ENCODE data around the gene AFF1. TPM values are rescaled to one million over a fixed set of nuclear protein-coding genes. Genes with fewer than 3 reads are reported as not detected.

AFF1 gene
- total and polyA plus RNA-seq, 2 of the 4 experiments (the other 2 are of a cell fraction) = 7.0 to 9.6 TPM

DNA sequence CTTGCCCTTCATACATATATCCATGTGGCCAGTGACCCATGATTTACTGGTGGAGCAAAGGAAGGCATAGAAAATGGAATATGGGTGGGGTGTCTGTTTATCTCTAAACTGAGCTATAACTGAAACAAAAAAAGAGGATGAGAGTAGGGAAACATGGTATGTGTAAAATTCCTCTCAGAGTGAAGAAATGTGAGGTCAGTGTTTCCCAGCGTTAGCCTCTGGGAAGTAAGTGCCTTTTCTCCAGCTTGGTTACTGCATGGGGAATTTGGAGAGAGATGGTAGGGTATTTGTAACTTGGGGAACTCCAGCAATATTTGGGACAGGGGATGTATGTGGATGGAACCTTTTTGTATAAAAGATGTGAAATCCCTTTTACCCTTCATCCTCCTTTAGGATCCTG lies 89.4 kb downstream of the AFF1 start:
- ChIA-PET CTCF (no interaction called here), POLR2A (ENCODE audit: unreplicated experiment) (no interaction called here)
- ATAC-seq (ENCODE audit: low read depth) = peak; percentile 68
- intact Hi-C loops (cut with micrococcal nuclease) (no loop called here), in situ Hi-C loops (cut with MboI; ENCODE audit: low sequenced_read_pairs) (no loop called here), dilution Hi-C loops (cut with HindIII; ENCODE audit: low sequenced_read_pairs, unreplicated experiment) (no loop called here)
- Histone ChIP-seq H3K27me3 (ENCODE audit: control insufficient read depth, insufficient read depth, low read length) (no peaks in the 10 kb centered on the region), H3K56ac (ENCODE audit: extremely low read depth, insufficient read depth, low read length) (no peak overlapping the region), H3K79me1 (ENCODE audit: low read depth in 1 of 2, low read length in 2 of 2) (peaks cover 28 to 60% of the 10 kb centered on the region in 2 experiments), H4K91ac (ENCODE audit: insufficient read depth, low read depth, low read length) (no peak overlapping the region), H4K20me1 (ENCODE audit: insufficient read depth, low read length) (peaks cover 15% of the 10 kb centered on the region; the same call in 1 of the 2 replicates), H4K8ac (ENCODE audit: low read depth in 2 of 2, low read length in 2 of 2) (no peak overlapping the region), H3K4me3 (ENCODE audit: insufficient read depth, low read depth, low read length) (no peak overlapping the region), H3K4me2 (ENCODE audit: low read depth, low read length) (no peak overlapping the region), H3K23ac (ENCODE audit: low read depth, low read length) (no peak overlapping the region), H4K5ac (ENCODE audit: low read depth, low read length) (no peak overlapping the region), H3K9me3 (ENCODE audit: control insufficient read depth, insufficient read depth, low read length) (no peaks in the 10 kb centered on the region), H3K9ac (ENCODE audit: low read depth, low read length) (no peak overlapping the region), H2BK15ac (ENCODE audit: low read depth, low read length) (no peak overlapping the region), H2BK5ac (ENCODE audit: low read depth, low read length, poor library complexity, severe bottlenecking) (no peak overlapping the region), H3K18ac (ENCODE audit: low read depth, low read length) (no peak overlapping the region), H3K4ac (ENCODE audit: low read depth, low read length) (no peak overlapping the region), H2BK120ac (ENCODE audit: low read depth, low read length) (no peak overlapping the region), H2AK5ac (ENCODE audit: low read depth, low read length) (no peak overlapping the region; the same call in 1 of the 2 replicates), H3K4me1 (ENCODE audit: control insufficient read depth, insufficient read depth, low read length) (peaks cover 7% of the 10 kb centered on the region), H2AK9ac (replicated peaks; ENCODE audit: low read depth, low read length, poor library complexity) (no peak overlapping the region), H3K14ac (replicated peaks; ENCODE audit: low read depth, low read length) (peak overlapping the region; percentile 27; the same call in 1 of the 2 replicates), H2AFZ (replicated peaks; ENCODE audit: low read length, poor library complexity) (no peak overlapping the region), H3K27ac (ENCODE audit: insufficient read depth, low read length) (no peak overlapping the region), H3K9me1 (ENCODE audit: insufficient read depth, low read length) (peaks cover 12% of the 10 kb centered on the region), H2BK20ac (ENCODE audit: low read depth, low read length) (no peak overlapping the region), H3K36me3 (ENCODE audit: control insufficient read depth, insufficient read depth, low read length) (no peaks in the 10 kb centered on the region)
- no TSS peak for BruUV-seq (replicated peaks)
- DNase-seq = peak; percentile 25
- WGBS, 2 experiments (ENCODE audit: extremely low coverage in 2 of 2, insufficient read length in 1 of 2) = no CpG with 5 or more reads among the region's 1 CpG
- no peak for TF ChIP-seq MXI1 (IDR thresholded peaks at IDR 0.05; ENCODE audit: borderline replicate concordance, low read depth, low read length)
- TF ChIP-seq FOS (IDR thresholded peaks at IDR 0.05; ENCODE audit: low read depth, low read length) = no peak
- TF ChIP-seq, protein P1, sequence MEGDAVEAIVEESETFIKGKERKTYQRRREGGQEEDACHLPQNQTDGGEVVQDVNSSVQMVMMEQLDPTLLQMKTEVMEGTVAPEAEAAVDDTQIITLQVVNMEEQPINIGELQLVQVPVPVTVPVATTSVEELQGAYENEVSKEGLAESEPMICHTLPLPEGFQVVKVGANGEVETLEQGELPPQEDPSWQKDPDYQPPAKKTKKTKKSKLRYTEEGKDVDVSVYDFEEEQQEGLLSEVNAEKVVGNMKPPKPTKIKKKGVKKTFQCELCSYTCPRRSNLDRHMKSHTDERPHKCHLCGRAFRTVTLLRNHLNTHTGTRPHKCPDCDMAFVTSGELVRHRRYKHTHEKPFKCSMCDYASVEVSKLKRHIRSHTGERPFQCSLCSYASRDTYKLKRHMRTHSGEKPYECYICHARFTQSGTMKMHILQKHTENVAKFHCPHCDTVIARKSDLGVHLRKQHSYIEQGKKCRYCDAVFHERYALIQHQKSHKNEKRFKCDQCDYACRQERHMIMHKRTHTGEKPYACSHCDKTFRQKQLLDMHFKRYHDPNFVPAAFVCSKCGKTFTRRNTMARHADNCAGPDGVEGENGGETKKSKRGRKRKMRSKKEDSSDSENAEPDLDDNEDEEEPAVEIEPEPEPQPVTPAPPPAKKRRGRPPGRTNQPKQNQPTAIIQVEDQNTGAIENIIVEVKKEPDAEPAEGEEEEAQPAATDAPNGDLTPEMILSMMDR (conservative IDR thresholded peaks at IDR 0.05; ENCODE audit: low read depth, low read length) = no peak
- no peak for TF ChIP-seq MAFK (IDR thresholded peaks at IDR 0.05; ENCODE audit: low read depth, low read length)
- no peak for TF ChIP-seq RFX5 (IDR thresholded peaks at IDR 0.05; ENCODE audit: low read depth, low read length)
- TF ChIP-seq, protein P2, sequence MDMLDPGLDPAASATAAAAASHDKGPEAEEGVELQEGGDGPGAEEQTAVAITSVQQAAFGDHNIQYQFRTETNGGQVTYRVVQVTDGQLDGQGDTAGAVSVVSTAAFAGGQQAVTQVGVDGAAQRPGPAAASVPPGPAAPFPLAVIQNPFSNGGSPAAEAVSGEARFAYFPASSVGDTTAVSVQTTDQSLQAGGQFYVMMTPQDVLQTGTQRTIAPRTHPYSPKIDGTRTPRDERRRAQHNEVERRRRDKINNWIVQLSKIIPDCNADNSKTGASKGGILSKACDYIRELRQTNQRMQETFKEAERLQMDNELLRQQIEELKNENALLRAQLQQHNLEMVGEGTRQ (IDR thresholded peaks at IDR 0.05; ENCODE audit: low read depth, low read length) = no peak
- TF ChIP-seq NFE2L2 (IDR thresholded peaks at IDR 0.05; ENCODE audit: low read depth, low read length) = no peak
- TF ChIP-seq SMC3 (IDR thresholded peaks at IDR 0.05; ENCODE audit: low read depth, low read length) = no peak

Measured in IMR-90 (cell line).